Type B pancreatic cell (in vitro differentiated cells): ENCODE results near the gene YEATS2. TPM values are rescaled to one million over a fixed set of nuclear protein-coding genes. Genes with fewer than 3 reads are reported as not detected.

ENCODE experiments used
- DNase-seq: peaks from one replicate; pipeline ENCODE4 v3.0.0; 2021; ENCODE audit warnings: mixed read lengths; ENCODE audit not compliant: unreplicated experiment; ENCODE audit errors: extremely low spot score
- H3K27ac Mint-ChIP-seq: 2 replicates; pipeline ENCODE4 v1.8.0; 2021; ENCODE audit warnings: mild to moderate bottlenecking, mixed read lengths
- H3K27me3 Mint-ChIP-seq: 2 replicates; pipeline ENCODE4 v1.8.0; 2021; ENCODE audit warnings: mixed read lengths
- H3K36me3 Mint-ChIP-seq: 2 replicates; pipeline ENCODE4 v1.8.0; 2021; ENCODE audit warnings: mixed read lengths
- H3K4me1 Mint-ChIP-seq: one replicate; pipeline ENCODE4 v1.8.0; 2021; ENCODE audit warnings: mixed read lengths; ENCODE audit not compliant: unreplicated experiment
- H3K4me3 Mint-ChIP-seq: 2 replicates; pipeline ENCODE4 v1.8.0; 2021; ENCODE audit warnings: mild to moderate bottlenecking, mixed read lengths
- H3K9me3 Mint-ChIP-seq: 2 replicates; pipeline ENCODE4 v1.8.0; 2021; ENCODE audit warnings: mixed read lengths
- CTCF ChIP-seq: fragments of 200-600 bp; sonication (generic); conservative IDR thresholded peaks from 2 replicates; pipeline ENCODE4 v1.5.0; 2021; ENCODE audit warnings: antibody characterized with exemption, mild to moderate bottlenecking
- total RNA-seq: library from RNA; stranded (reverse); gene quantifications from 2 replicates; pipeline ENCODE4 v1.2.1, GENCODE V29; 2021; ENCODE audit warnings: low replicate concordance

The YEATS2 gene
- total RNA-seq, 1 donor from 2014 or later: 52.5 TPM

DNA sequence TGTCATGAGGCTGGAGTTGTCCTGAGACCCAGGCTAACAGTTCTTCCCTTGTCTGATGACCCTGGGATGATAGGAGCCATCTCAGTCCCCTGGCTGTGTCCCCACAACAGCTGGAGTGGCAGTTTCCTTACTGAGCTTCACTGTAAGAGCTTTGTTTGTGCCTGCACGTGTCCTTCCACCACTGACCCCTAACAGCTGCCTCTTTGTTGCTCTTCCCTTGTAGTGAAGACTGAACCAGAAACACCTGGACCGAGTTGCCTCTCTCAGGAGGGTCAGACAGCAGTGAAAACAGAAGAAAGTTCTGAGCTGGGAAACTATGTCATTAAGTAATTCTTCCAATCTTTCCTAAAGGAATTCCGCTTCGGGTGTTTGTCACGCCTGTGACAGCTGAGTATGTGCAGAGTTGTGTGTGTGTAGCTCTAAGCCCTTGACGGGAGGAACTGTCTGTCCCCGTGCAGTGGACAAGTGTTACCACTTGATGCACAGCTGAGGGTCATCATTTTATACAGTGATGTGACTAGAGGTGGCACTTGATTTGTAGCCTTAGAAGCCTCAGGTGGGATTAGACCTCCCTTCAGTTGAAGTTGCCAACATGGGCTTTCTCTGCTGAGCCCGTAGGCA lies 102.8 kb downstream of the YEATS2 start:
- H3K4me3 Mint-ChIP-seq: no peak overlapping the region
- peaks cover 34% of the 10 kb centered on the region for H3K36me3 Mint-ChIP-seq
- TF ChIP-seq CTCF: no peak

DNA sequence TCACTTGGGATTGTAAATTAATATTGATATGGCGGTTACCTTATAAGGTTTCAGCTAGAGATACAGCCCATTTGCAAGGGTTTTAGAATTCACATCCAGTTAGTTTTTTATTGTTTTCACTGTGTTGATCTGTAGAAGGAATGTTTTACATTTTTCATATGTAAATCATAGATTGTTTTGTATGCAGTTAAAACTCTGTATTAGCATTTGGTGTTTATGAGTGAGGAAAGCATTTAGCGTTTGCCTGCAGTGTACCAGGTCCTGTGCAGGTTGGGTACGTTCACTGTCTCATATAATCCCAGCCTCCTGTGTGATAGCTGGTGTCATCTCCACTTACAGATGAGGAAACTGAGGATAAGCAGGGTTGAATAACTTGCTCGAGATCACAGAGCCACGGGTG lies 104.0 kb downstream of the YEATS2 start:
- Mint-ChIP-seq H3K9me3 (no peaks in the 10 kb centered on the region), H3K36me3 (peaks cover 33% of the 10 kb centered on the region), H3K4me3 (no peak overlapping the region), H3K27ac (no peak overlapping the region), H3K4me1 (no peaks in the 10 kb centered on the region), H3K27me3 (no peaks in the 10 kb centered on the region)
- DNase-seq: no peak
- TF ChIP-seq CTCF: no peak

More for the DNA sequence above, 102.8 kb downstream of the YEATS2 start:
- Mint-ChIP-seq H3K27ac (peak overlapping the region; percentile 53), H3K27me3 (no peaks in the 10 kb centered on the region), H3K9me3 (no peaks in the 10 kb centered on the region), H3K4me1 (no peaks in the 10 kb centered on the region)
- DNase-seq: no peak

GRCh38 chr3:183802989-183803388 lies 105.4 kb downstream of the YEATS2 start:
- Mint-ChIP-seq H3K9me3 (no peaks in the 10 kb centered on the region), H3K4me1 (no peaks in the 10 kb centered on the region), H3K27ac (no peak overlapping the region), H3K4me3 (no peak overlapping the region), H3K27me3 (no peaks in the 10 kb centered on the region), H3K36me3 (peaks cover 43% of the 10 kb centered on the region)
- TF ChIP-seq CTCF: no peak
- no peak for DNase-seq

DNA sequence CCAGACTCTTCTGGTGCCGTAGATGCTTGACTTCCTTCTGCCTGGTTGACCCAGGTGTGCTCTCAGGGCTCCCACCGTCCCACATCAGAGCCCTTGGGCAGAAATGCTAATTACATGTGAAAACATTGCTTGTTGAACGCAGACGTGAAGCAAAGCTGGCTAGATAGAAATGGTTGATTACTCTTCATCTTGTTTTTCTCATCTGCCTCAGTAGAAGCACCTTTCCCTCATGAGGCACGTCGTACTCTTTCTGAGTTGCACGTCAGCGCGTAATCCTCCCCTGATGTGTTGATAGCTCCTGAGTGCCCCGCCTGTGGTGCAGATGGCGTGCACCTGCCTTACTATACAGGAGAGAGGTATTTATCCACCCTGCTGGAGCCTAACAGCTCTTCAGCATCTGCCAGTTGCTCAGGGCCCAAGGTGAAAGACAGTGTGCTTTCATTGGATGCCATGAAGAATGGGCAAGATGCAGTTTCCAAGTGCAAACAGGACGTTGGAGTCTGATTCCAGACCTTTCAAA lies 109.7 kb downstream of the YEATS2 start:
- no peak for TF ChIP-seq CTCF
- Mint-ChIP-seq H3K9me3 (no peaks in the 10 kb centered on the region), H3K27me3 (no peaks in the 10 kb centered on the region), H3K4me3 (no peak overlapping the region), H3K36me3 (peaks cover 38% of the 10 kb centered on the region), H3K27ac (no peak overlapping the region), H3K4me1 (no peaks in the 10 kb centered on the region)
- no peak for DNase-seq

GRCh38 chr3:183807881-183808280 lies 110.3 kb downstream of the YEATS2 start:
- no peak for DNase-seq
- H3K27ac Mint-ChIP-seq: no peak overlapping the region
- no peaks in the 10 kb centered on the region for H3K9me3 Mint-ChIP-seq
- no peak overlapping the region for H3K4me3 Mint-ChIP-seq
- peaks cover 40% of the 10 kb centered on the region for H3K36me3 Mint-ChIP-seq
- peaks cover 2% of the 10 kb centered on the region for H3K4me1 Mint-ChIP-seq
- TF ChIP-seq CTCF: no peak
- no peaks in the 10 kb centered on the region for H3K27me3 Mint-ChIP-seq
